LoVo (cell line): ENCODE measurements around the gene DMXL1.
"Not testable (repeated sequence)": the region's sequence is repeated elsewhere in the genome, so short reads cannot be mapped to it uniquely, and the experiment has no call there.

ENCODE experiments used
- DNase-seq: peaks from one replicate; pipeline ENCODE4 v3.0.0-alpha.2; 2016; ENCODE audit warnings: low spot score

DMXL1 gene

DNA sequence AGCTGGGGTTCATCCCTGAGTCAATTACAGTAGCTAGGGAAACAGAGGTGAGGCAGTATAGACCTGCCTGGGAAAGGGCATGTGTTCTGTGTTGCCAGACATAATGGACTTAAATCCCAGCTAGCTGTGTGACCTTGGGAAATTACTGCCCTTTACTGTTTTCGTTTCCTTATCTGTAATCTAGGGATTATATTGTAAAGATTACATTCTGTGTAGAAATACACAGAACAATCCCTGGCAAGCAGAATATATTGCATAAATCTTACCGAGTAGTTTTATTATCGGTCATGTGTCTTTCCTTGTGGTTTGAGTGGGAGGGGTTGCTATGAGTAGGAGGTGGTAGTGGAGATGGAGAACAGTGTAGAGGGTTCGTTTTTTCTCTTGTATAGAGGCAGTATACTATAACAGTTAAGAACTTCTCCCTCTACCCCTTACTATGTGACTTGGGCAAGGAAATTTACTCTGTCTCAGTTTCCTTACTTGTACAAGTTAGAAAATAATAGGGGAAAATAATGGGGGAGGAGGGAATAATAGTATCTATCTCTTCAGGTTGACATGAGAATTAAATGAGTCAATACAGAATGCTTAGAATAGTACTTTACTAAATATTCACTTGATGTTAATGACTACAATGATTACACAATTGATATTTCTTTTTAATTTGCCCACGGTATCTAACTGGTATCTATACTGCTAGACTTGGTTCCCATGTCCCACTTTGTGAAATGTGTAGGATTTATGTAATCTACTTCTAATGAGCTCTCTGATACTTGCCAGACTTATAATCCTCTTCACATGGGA is 7.1 kb upstream of the DMXL1 start:
- peak; percentile 38 for DNase-seq

DNA sequence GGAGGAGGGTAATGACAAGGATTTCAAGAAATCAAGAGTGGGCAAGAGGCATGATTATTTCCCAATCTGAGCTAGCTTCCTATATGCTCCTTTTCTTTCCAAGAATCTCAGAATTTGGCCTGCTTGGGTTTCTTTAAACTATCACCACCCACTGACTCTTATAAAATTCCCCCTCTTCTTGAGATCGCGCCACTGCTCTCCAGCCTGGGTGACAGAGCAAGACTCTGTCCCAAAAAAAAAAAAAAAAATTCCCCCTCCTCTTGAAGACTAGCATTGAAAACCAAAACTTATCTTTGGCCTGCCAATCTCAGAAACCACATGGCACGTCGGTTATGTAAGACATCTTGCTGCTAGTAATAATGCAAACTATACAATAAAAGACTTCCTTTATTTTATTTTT is 3.4 kb upstream of the DMXL1 start:
- DNase-seq: no peak

DNA sequence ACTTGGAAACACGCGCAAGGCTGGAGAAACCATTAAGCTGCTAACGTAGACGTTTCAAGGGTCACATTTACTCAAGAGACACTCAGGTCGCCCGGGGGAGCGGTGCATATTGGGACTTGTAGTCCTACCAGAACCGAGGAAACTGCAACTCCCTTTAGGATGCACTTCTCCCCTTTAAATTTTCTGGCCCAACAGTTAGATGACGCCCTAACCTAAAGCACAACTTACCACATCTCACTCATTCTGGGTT is 384 bp upstream of the DMXL1 start:
- no peak for DNase-seq

DNA sequence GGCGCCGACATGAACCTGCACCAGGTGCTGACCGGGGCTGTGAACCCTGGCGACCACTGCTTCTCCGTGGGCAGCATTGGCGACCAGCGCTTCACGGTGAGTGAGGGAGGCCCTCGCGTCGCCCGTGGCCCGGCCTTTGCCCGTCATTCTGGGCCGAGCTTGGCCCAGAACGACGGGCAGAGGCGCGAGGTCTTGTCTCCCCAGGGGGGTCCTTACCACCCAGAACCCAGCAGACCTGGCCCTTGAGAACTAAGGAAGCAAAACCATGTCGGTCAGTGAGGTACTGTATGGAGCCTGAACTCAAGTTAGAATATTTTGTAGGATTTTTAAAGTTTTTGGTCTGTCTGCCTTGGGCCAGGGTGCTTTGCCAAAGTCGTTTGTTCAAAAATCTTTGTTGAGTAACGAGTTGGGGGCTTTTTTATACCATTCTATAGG is 691 bp downstream of the DMXL1 start:
- DNase-seq: no peak

DNA sequence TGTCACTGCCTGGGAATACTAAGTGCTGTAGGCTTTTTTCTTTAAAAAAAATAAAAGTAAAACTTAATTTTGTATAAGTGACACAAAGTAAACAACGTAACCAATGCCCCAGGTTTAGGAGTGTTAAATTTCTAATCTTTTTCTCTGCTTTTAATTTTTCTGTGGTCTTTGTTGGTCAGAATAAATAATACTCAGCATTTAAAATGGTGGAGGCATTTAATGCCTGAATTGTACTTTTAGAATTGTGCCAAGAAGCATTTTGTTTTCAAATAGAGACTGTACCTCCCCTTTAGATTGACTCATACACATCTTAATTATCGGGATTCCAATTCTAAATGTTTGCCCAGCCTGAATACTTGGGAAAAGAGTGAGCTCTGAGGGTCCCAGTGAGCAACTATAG is 1.6 kb downstream of the DMXL1 start:
- DNase-seq: no peak

DNA sequence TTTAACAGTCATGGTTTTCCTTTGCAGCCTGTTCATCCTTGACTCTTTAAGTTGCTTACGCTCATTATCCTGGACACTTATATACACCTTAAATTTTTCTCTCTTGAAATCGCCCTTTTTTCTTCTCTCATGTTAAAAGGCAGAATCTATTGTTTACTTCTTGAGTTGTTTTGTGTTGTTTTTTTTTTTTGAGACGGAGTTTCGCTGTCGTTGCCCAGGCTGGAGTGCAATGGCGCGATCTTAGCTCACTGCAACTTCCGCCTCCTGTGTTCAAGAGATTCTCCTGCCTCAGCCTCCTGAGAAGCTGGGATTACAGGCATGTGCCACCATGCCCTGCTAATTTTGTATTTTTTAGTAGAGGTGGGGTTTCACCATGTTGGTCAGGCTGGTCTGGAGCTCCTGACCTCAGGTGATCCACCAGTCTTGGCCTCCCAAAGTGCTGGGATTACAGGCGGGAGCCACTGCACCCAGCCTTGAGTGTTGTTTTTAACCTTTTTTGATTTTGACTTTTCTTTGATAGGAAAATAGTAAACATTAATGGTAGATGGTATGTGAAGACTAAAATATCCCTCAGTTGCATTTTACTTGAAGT is 3.0 kb downstream of the DMXL1 start:
- DNase-seq: not testable (repeated sequence)

DNA sequence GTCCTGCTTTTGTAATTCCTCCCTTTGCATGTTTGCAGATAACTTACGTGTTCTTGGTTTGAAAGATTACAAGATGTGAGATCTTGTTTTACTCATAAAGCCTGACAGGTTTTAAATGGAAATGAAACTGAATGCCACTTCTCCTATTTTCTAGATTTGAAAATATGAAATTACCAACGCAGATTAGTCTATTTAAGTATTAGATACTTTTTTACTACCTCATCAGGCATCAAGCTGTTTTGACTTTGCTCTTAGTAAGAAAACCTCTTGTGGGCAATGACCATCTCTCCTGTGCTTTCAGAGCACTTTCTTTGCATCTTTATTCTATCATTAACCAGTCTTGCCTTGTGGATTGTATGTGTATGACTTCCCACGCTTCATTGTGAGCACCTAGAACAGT is 3.5 kb downstream of the DMXL1 start:
- DNase-seq: no peak

DNA sequence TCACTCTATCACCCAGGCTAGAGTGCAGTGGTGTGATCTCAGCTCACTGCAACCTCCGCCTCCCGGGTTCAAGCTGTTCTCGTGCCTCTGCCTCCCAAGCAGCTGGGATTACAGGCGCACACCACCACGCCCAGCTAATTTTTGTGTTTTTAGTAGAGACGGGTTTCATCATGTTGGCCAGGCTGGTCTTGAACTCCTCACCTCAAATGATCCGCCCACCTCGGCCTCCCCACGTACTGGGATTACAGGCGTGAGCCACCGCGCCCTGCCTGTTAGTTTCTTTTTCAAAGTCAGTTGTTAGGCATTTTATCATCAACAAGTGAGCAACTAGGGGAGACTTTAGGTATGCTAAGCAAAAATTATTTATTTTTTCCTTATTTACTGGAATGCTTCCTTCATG is 4.4 kb downstream of the DMXL1 start:
- not testable (repeated sequence) for DNase-seq

DNA sequence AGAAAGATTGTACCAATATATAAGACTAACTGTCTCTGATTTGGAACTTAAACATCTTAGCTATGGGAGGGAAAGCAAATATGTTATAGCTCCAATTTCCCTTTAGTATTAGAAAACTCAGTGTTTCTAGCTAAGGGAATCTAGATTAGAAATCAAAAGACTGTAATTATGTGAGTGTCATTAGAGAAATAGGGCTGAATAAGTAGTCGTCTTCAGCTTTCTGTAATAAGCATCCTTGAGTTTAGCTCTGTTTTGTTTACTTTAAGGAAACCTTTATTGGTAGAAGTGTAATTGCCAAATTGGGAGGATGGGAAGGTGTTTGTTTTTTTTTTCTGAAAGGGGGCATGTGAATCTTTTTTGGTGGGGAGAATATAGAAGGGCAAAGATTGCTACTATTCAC is 5.2 kb downstream of the DMXL1 start:
- no peak for DNase-seq

DNA sequence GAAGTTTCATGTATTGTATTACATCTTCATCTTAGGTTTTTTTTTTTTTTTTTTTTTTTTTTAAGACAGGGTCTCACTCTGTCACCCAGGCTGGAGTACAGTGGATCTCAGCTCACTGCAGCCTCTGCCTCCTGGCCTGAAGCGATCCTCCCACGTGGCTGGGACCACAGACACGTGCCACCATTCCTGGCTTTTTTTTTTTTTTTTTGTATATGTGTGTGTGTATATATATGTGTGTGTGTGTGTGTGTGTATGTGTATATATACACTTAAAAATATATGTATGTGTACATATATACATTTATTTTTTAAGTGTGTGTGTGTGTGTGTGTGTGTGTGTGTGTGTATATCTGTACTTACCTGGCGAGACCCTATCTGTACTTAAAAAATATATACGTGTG is 6.6 kb downstream of the DMXL1 start:
- DNase-seq: no peak

DNA sequence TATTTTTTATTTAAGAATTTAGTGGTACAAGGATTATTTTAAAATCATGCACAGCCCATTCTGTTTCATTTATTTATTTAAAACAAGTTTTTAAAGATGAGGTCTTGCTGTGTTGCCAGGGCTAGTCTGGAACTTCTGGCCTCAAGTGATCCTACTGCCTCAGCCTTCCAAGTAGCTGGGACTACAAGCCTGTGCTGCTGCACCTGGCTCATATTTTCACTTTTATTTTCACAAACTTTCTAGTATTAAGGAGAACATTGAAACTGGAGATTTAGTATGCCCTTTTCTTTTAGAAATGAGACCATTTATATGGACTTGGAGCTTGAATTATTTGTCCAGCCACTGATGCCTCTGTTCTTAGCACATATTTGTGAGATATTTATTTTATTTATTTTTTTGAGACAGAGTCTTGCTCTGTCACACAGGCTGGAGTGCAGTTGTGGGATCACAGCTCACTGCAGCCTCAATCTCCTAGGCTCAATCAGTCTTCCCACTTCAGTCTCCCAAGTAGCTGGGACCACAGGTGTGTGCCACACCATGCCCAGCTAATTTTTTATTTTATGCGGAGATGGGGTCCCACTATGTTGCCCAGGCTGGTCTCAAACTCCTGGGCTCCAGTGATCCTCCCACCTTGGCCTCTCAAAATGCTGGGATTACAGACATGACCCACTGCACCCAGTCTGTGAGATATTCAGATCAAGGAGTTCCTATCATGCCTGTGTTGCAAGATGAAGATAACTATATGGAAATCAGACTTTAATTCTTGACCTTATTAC is 7.4 kb downstream of the DMXL1 start:
- DNase-seq: no peak

DNA sequence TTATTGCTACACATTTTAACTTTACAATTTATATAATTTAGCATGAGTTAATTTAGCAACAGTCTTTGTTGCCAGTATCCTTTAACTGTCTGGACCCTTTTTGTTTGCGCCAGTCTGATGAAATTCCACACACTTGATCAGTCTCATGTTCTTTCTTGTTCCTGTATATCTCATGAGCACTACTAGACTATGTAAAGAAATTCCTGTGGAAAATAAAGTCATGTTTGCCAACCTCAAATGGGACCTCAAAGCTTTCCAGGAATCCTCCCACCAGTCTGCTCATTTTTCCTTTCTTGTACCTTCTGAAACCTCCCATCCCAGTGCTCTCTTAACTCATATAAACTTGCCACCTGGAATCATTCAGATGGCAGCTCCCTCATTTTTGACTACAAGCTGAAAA is 8.0 kb downstream of the DMXL1 start:
- no peak for DNase-seq

DNA sequence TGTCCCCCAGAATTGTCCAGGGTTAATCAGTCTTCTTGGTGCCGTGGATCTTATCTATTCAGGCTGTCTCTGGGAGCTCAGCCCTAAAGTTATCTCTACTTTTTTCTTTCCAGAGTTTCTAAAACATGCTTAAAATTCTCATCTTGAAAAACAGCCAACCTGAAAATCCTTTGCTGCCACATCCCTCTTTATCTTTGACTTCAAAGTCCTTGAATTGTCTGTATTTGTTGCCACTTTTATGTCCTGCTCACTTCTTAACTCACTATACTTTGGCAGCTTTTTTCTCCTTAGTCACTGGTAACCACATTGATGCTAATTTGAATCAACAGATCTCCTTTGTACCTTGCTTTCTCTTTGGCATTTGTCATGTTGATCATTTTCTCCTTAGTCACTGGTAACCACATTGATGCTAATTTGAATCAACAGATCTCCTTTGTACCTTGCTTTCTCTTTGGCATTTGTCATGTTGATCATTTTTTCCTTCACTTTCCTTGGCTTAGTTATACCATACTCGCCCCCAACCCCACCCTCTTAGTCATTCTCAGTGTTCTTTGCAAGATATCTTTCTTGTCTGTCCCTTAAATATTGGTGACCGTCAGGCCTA is 8.5 kb downstream of the DMXL1 start:
- no peak for DNase-seq

DNA sequence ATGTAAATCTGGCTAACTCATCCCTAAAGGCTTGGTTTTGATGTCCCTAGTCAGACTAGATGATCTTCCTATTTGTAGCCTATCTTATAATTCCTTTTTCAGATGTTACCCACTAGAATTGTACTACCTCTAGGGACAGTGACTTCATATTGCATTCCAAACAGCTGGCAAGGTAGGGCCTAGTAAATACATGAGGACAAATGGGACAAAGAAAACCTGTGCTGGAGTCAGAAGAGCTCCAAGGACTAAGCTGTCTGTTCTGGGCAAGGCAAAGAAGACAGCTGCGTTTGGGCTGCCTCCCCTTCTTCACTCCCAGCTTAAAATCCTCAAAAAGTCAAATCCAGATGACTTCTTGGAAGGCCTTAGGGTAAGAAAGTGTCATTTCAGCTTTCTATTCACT is 10.0 kb downstream of the DMXL1 start:
- DNase-seq: no peak

DNA sequence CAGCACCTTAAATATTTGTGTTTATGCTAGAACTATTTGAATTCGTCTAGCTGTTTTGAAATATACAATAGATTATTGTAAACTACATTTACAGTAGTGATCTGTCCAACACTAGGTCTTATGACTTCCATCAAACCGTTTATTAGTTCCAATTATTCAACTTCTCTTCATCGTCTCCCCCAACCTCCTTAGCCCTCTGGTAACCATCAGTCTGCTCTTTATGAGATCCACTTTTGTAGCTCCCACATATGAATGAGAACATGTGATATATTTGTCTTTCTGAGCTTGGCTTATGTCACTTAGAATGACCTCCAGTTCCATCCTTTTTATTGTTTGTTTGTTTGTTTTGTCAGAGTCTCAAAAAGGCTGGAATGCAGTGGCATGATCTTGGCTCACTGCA is 11.8 kb downstream of the DMXL1 start:
- no peak for DNase-seq

DNA sequence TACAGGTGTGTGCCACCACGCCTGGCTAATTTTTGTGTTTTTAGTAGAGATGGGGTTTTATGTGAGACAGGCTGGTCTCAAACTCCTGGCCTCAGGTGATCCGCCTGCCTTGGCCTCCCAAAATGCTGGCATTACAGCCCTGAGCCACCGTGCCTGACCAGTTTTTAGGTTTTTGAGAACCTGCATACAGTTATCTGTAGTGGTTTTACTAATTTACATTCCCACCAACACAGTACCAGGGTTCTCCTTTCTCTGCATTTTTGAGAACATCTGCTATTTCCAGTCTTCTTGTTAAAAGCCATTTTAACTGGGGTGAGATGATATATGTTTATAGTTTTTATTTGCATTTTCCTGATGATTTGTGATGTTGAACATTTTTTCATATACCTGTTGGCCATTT is 12.8 kb downstream of the DMXL1 start:
- no peak for DNase-seq

DNA sequence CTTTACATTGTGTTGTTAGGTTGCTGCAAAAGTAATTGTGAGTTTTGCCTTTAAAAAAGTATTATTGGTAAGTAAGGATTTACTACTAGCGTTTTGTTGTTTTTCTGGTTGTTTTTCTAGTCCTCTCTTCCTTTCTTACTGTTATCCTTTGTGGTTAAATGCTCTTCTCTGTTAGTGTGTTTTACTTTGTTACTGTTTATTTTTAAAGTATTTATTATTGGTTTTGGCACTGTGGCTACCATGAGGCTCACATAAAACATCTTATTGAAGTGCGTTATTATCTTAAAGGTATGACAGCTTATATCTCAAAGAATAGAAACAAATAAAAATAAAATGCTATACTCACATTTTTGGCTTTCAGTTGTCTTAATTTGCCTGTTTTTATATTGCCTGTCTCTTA is 17.6 kb downstream of the DMXL1 start:
- DNase-seq: no peak

DNA sequence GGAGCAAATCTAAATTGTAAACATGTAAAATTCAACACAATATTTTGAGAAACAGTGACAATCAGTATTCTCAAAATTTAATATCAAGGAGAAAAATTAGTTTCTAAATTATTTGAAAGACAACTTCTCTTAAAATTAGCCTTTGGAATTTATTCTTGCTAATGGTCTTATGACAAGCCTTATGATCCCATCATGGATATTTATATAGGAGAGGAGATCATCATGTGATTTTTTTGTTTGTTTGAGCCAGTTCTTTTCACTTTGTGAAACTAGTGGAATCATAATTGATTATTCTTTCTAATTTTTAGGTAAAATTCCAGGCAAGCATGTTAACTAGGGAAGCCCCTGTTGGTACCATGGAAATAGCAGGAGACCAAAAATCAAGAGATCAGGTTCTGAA is 24.7 kb downstream of the DMXL1 start:
- DNase-seq: no peak

DNA sequence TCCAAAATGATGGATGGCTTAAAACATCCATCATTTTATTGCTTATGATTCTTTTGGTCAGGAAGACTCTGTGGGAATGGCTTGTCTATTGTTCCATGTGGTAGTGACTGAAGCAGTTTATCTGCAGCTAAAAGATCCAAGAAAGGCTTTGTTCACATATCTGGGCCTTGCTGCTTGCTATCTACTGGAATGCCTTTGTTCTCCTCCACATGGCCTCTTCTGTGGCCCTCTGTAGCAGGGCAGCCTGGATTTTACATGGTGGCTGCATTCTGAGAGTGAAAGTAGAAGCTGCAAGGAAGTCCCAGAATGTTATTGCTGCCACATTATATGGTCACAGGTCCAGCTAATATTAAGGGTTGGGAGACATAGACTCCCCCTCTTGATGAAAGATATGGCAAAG is 35.1 kb downstream of the DMXL1 start:
- DNase-seq: no peak

DNA sequence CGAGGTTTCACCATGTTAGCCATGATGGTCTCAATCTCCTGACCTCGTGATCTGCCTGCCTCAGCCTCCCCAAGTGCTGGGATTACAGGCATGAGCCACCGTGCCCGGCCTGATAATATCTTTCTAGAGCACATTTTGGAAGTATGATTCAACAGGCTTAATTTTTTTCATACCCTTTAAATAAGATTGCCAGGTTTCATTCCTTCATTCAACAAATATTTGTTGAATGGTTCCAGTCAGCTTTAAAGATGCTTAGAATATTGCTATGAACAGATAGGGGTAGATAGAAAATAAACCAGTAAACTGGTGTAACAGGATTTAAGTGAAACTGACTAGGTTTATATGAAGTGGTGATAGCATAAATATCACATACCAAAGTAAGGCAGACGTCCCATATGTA is 41.3 kb downstream of the DMXL1 start:
- DNase-seq: no peak

DNA sequence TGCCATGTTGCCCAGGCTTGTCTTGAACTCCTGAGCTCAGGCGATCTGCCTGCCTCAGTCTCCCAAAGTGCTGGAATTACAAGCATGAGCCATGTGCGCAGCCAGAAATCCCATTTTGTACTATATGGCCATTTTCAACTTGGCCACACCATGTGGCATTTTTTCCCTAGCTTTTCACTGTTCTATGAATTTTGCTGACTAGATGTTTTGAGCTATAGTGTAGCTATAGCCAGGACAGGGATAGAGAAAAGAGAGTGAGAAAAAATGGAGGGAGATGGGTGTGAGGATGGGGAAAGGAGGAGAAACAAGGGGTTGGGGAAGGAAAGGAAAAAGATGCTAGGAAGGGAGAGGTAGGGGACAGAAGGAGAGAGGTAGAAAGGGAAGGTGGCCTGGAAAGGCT is 46.4 kb downstream of the DMXL1 start:
- DNase-seq: no peak

DNA sequence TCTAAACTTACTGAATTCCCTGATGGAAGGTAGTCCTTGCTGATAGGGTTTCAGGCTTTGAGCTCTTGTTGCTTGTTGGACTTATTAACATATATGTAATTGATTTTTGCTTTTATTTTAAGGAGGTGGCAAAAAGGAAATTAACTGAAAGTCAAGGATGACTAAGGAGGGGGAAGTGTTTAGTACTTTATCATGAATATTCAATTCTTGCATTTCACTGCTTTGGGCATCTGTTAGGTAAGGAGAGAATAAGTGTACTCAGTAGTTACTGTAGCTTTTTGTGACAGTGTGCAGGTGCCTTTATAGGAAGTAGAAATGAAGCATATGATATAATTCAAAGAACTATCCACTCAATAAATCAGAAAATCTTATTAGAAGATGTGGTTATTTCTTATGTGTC is 47.1 kb downstream of the DMXL1 start:
- no peak for DNase-seq

DNA sequence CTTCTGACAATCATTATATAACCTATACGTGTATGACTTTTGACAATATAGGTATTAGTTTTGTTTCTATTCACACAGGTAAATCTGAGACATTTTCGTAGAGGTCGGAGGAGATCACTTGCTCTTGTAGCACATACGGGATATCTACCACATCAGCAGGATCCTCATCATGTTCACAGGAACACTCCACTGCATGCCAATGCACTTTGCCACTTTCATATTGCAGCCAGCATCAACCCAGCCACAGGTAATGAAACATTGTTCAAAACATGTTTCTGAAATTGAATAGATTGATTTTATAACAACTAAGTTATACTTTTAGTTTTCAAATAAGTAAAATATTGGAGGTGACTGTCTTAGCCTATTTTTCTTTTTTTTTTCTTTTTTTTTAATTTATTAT is 50.0 kb downstream of the DMXL1 start:
- no peak for DNase-seq
